ENCODE results near the gene SHMT1.

Gene SHMT1

GRCh38 chr17:18323007-18323406, 40.3 kb downstream of the SHMT1 start:
- Histone ChIP-seq H3K4me3 (replicated peaks; ENCODE audit: low read depth, low read length) (no peak overlapping the region), H3K36me3 (ENCODE audit: control insufficient read depth, insufficient read depth, low read length) (peaks cover 36% of the 10 kb centered on the region), H3K27me3 (replicated peaks; ENCODE audit: control insufficient read depth, insufficient read depth, low read length) (no peaks in the 10 kb centered on the region)
- no peak for DNase-seq (ENCODE audit: extremely low read depth, insufficient read length)
- TF ChIP-seq, protein P1, sequence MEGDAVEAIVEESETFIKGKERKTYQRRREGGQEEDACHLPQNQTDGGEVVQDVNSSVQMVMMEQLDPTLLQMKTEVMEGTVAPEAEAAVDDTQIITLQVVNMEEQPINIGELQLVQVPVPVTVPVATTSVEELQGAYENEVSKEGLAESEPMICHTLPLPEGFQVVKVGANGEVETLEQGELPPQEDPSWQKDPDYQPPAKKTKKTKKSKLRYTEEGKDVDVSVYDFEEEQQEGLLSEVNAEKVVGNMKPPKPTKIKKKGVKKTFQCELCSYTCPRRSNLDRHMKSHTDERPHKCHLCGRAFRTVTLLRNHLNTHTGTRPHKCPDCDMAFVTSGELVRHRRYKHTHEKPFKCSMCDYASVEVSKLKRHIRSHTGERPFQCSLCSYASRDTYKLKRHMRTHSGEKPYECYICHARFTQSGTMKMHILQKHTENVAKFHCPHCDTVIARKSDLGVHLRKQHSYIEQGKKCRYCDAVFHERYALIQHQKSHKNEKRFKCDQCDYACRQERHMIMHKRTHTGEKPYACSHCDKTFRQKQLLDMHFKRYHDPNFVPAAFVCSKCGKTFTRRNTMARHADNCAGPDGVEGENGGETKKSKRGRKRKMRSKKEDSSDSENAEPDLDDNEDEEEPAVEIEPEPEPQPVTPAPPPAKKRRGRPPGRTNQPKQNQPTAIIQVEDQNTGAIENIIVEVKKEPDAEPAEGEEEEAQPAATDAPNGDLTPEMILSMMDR (IDR thresholded peaks at IDR 0.05; ENCODE audit: insufficient read depth, low read length, poor library complexity, severe bottlenecking) = peak; percentile 20

- Histone ChIP-seq H3K4me3 (replicated peaks; ENCODE audit: low read depth, low read length) (no peak overlapping the region), H3K27me3 (replicated peaks; ENCODE audit: control insufficient read depth, insufficient read depth, low read length) (no peaks in the 10 kb centered on the region), H3K36me3 (ENCODE audit: control insufficient read depth, insufficient read depth, low read length) (peaks cover 35% of the 10 kb centered on the region)
- TF ChIP-seq, protein P1 (IDR thresholded peaks at IDR 0.05; ENCODE audit: insufficient read depth, low read length, poor library complexity, severe bottlenecking) = no peak
- no peak for DNase-seq (ENCODE audit: extremely low read depth, insufficient read length)
Observed at GRCh38 chr17:18322522-18322921, 40.8 kb downstream of the SHMT1 start.

- TF ChIP-seq, protein P1 (IDR thresholded peaks at IDR 0.05; ENCODE audit: insufficient read depth, low read length, poor library complexity, severe bottlenecking) = peak; percentile 5
Observed at GRCh38 chr17:18321309-18321708, 42.0 kb downstream of the SHMT1 start.

GRCh38 chr17:18320301-18320700, 43.0 kb downstream of the SHMT1 start:
- no peaks in the 10 kb centered on the region for H3K27me3 ChIP-seq (replicated peaks; ENCODE audit: control insufficient read depth, insufficient read depth, low read length)
- TF ChIP-seq, protein P1 (IDR thresholded peaks at IDR 0.05; ENCODE audit: insufficient read depth, low read length, poor library complexity, severe bottlenecking) = no peak
- no peak overlapping the region for H3K4me3 ChIP-seq (replicated peaks; ENCODE audit: low read depth, low read length)
- DNase-seq (ENCODE audit: extremely low read depth, insufficient read length) = no peak
- peaks cover 33% of the 10 kb centered on the region for H3K36me3 ChIP-seq (ENCODE audit: control insufficient read depth, insufficient read depth, low read length)

More at GRCh38 chr17:18321309-18321708, 42.0 kb downstream of the SHMT1 start:
- H3K36me3 ChIP-seq (ENCODE audit: control insufficient read depth, insufficient read depth, low read length) = peaks cover 33% of the 10 kb centered on the region
- no peaks in the 10 kb centered on the region for H3K27me3 ChIP-seq (replicated peaks; ENCODE audit: control insufficient read depth, insufficient read depth, low read length)
- DNase-seq (ENCODE audit: extremely low read depth, insufficient read length) = no peak
- no peak overlapping the region for H3K4me3 ChIP-seq (replicated peaks; ENCODE audit: low read depth, low read length)

DNA sequence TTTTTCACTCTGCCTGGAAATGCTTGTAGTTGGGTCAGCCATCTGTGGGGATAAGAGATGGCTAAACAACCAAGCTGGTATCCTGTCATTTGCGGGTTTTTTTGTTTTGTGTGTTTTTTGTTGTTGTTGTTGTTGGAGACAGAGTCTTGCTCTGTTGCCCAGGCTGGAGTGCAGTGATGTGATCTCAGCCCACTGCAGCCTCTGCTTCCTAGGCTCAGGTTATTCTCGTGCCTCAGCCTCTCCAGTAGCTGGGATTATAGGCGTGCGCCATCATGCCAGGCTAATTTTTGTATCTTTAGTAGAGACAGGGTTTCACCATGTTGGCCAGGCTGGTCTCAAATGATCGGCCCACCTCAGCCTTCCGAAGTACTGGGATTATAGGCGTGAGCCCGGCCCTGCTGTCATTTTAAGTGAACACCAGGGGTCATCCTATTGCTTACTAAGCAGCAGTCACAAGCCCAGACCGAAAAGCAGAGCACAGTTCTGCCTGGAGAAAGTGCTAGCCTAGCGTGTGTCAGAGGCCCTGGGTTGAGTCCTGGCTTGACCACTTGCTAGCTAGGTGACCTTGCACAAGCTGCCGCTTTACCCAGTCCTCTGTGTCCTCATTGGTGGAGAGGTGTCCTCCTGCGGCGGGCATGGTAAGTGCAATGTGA, 43.6 kb downstream of the SHMT1 start:
- Histone ChIP-seq H3K27me3 (replicated peaks; ENCODE audit: control insufficient read depth, insufficient read depth, low read length) (no peaks in the 10 kb centered on the region), H3K4me3 (replicated peaks; ENCODE audit: low read depth, low read length) (no peak overlapping the region), H3K36me3 (ENCODE audit: control insufficient read depth, insufficient read depth, low read length) (peaks cover 32% of the 10 kb centered on the region)
- TF ChIP-seq, protein P1 (IDR thresholded peaks at IDR 0.05; ENCODE audit: insufficient read depth, low read length, poor library complexity, severe bottlenecking) = peak; percentile 49
- DNase-seq (ENCODE audit: extremely low read depth, insufficient read length) = no peak

Measured in GM06990 (cell line).